ENCODE data around the gene CAMK2A.

- no peak for TF ChIP-seq EZH2phosphoT487 (IDR thresholded peaks at IDR 0.05; ENCODE audit: insufficient read depth, low read depth)
- no peak for TF ChIP-seq EZH2 (IDR thresholded peaks at IDR 0.05; ENCODE audit: insufficient read depth, poor library complexity, severe bottlenecking)
These were observed 85.6 kb downstream of the CAMK2A start for GRCh38 chr5:150203832-150204589.
